K562 (cell line): ENCODE measurements around the gene FANCC. TPM values are rescaled to one million over a fixed set of nuclear protein-coding genes. Genes with fewer than 3 reads are reported as not detected.

Source experiments
- ATAC-seq: fragments of 200-7000 bp; cut with Tn5 transposase; 3 replicates; pipeline ENCODE4 v1.9.1; 2020; ENCODE audit warnings: moderate library complexity
- BruUV-seq: library from RNA; stranded (reverse); fragments of 400-500 nt; replicated peaks from 2 replicates; lab custom pipeline; 2021; lab: Mats Ljungman, UMichigan
- CTCF ChIA-PET: fragments of 300-600 bp; formaldehyde crosslinking; extraction: SDS; loops from one replicate; lab custom pipeline; 2021; ENCODE audit warnings: low intra/inter-chr PET ratio; lab: Yijun Ruan, JAX
- POLR2A ChIA-PET: fragments of 300-600, 350-650 bp; sonication (Branson Sonifier 250); formaldehyde crosslinking; extraction: SDS; loops from one replicate; lab custom pipeline; 2021; ENCODE audit warnings: antibody characterized with exemption, inconsistent platforms; lab: Yijun Ruan, JAX
- DNase-seq, 4 experiments: peaks; one replicate each; pipeline versions ENCODE4 v3.0.0 to v3.0.0-alpha.2; 2011 to 2018; ENCODE audit warnings: low spot score in 3 of 4, mixed read lengths in 3 of 4; ENCODE audit errors: extremely low read depth in 1 of 4
- FAIRE-seq: peaks from 2 replicates; lab custom pipeline; 2011; peaks lifted over from hg19 to GRCh38; lab: Jason Lieb, UNC
- H2AFZ ChIP-seq: 2 replicates; pipeline ENCODE4 v1.6.0; 2011; ENCODE audit warnings: low read depth, low read length, control low read depth, inconsistent platforms
- H3K27ac ChIP-seq: fragments of 200-600 bp; 3 replicates; pipeline ENCODE4 v1.8.0; 2011; ENCODE audit warnings: low read depth, mild to moderate bottlenecking, control low read depth, inconsistent platforms, low read length, moderate library complexity, mixed read lengths; ENCODE audit errors: extremely low read depth
- H3K27me3 ChIP-seq, 2 experiments: fragments of 300-600 bp in 1 of 2; 2 replicates in 1 of 2; 3 replicates in 1 of 2; pipeline versions ENCODE4 v1.6.0 to v1.8.0; 2011; ENCODE audit warnings: inconsistent platforms in 2 of 2, low read length in 2 of 2, mild to moderate bottlenecking in 1 of 2, mixed read lengths in 1 of 2, moderate library complexity in 1 of 2; ENCODE audit not compliant: control insufficient read depth in 2 of 2, insufficient read depth in 2 of 2
- H3K36me3 ChIP-seq: fragments of 300-600 bp; 3 replicates; pipeline ENCODE4 v1.8.0; 2011; ENCODE audit warnings: mild to moderate bottlenecking, low read length, inconsistent platforms; ENCODE audit not compliant: control insufficient read depth, insufficient read depth
- H3K4me1 ChIP-seq, 2 experiments: fragments of 200-600 bp in 1 of 2; replicated peaks in 1 of 2; 2 replicates in 1 of 2; 3 replicates in 1 of 2; pipeline versions ENCODE4 v1.5.1 to v1.8.0; 2011; ENCODE audit warnings: inconsistent platforms in 2 of 2, low read length in 2 of 2, mild to moderate bottlenecking in 1 of 2, mixed read lengths in 1 of 2, moderate library complexity in 1 of 2; ENCODE audit not compliant: control insufficient read depth in 2 of 2, insufficient read depth in 2 of 2
- H3K4me2 ChIP-seq: 2 replicates; pipeline ENCODE4 v1.6.1; 2011; ENCODE audit warnings: low read length, control low read depth, inconsistent platforms, mixed read lengths; ENCODE audit not compliant: insufficient read depth
- H3K4me3 ChIP-seq: fragments of 200-600 bp; sonication (generic), shearing (Covaris generic); 2 replicates; pipeline ENCODE4 v1.5.1; 2016; ENCODE audit warnings: control low read depth, inconsistent platforms
- H3K79me2 ChIP-seq: fragments of 200-600 bp; 3 replicates; pipeline ENCODE4 v1.8.0; 2011; ENCODE audit warnings: low read length, inconsistent platforms; ENCODE audit not compliant: control insufficient read depth, insufficient read depth
- H3K9ac ChIP-seq, 2 experiments: 2 replicates each; pipeline versions ENCODE4 v1.6.0 to v1.6.1; 2011; ENCODE audit warnings: low read depth in 2 of 2, low read length in 2 of 2, control low read depth in 1 of 2, inconsistent platforms in 1 of 2, mild to moderate bottlenecking in 1 of 2, mixed read lengths in 1 of 2; ENCODE audit not compliant: insufficient read depth in 1 of 2
- H3K9me1 ChIP-seq: one replicate; pipeline ENCODE4 v1.6.0; 2011; ENCODE audit warnings: inconsistent platforms, mild to moderate bottlenecking, low read length, moderate library complexity; ENCODE audit not compliant: control insufficient read depth, insufficient read depth
- H3K9me3 ChIP-seq: replicated peaks from 2 replicates; pipeline ENCODE4 v1.5.1; 2011; ENCODE audit warnings: low read depth, low read length, inconsistent platforms; ENCODE audit not compliant: control insufficient read depth, insufficient read depth
- H4K20me1 ChIP-seq: replicated peaks from 2 replicates; pipeline ENCODE4 v1.6.1; 2011; ENCODE audit warnings: low read length, inconsistent platforms, mixed read lengths; ENCODE audit not compliant: control insufficient read depth, insufficient read depth
- FOXJ2 ChIP-seq: fragments of 200-800 bp; sonication (Bioruptor generic); IDR thresholded peaks from 2 replicates; pipeline ENCODE4 v1.6.1; 2016; ENCODE audit warnings: missing genetic modification characterization, missing compliant biosample characterization
- REST ChIP-seq, 2 experiments: fragments of 450-650 bp; formaldehyde crosslinking in 1 of 2; IDR thresholded peaks; 2 replicates each; pipeline versions ENCODE4 v1.4.0 to v1.6.1; 2014 to 2020; ENCODE audit warnings: mild to moderate bottlenecking in 2 of 2, borderline replicate concordance in 1 of 2, low read depth in 1 of 2
- RREB1 ChIP-seq: fragments of 250-450 bp; sonication (Bioruptor Pico); IDR thresholded peaks from 2 replicates; pipeline ENCODE4 v1.4.0; 2020
- WGBS: fragments of 100-300 bp; shearing (Covaris generic); methylation state at CpG from one replicate; pipeline ENCODE4 v1.1.6; 2016; ENCODE audit warnings: low coverage, mixed read lengths; ENCODE audit not compliant: insufficient coverage; ENCODE audit errors: missing lambda C conversion rate; 5-methylcytosine and 5-hydroxymethylcytosine counted together
- in situ Hi-C: fragments of 300-500 bp; cut with MboI; formaldehyde crosslinking; loops from 4 replicates; pipeline ENCODE4 v1.15.0; 2018; ENCODE audit warnings: inconsistent platforms, mixed read lengths
- intact Hi-C: fragments of 100-400 bp; cut with micrococcal nuclease; formaldehyde crosslinking; loops from 2 replicates; pipeline ENCODE4 v1.14.2; 2022
- polyA plus RNA-seq, 8 experiments: library from polyadenylated mRNA; depleted of rRNA in 4 of 8; stranded (reverse) in 5 of 8; unstranded in 3 of 8; fragments of >200 nt; fragmentation: Nextera tagmentation in 2 of 8; fragmentation: Illumina TruSeq in 1 of 8; extraction: Ambion mirVana in 2 of 8; extraction: Trizol in 1 of 8; gene quantifications; 2 replicates each; pipeline versions ENCODE4 v1.2.1 to v1.2.3, GENCODE V29; 2011 to 2014; ENCODE audit warnings: inconsistent platforms in 1 of 8, missing spikeins in 1 of 8
- total RNA-seq, 7 experiments: library from RNA; depleted of rRNA in 6 of 7; stranded (reverse); fragments of >200 nt in 6 of 7; fragmentation: Illumina TruSeq in 2 of 7; extraction: Trizol in 2 of 7; gene quantifications; 2 replicates each; pipeline versions ENCODE4 v1.2.1 to v1.2.3, GENCODE V29; 2011 to 2021; ENCODE audit warnings: low replicate concordance in 1 of 7

FANCC gene
- total and polyA plus RNA-seq, 9 of the 15 experiments (the other 6 are each of a cell fraction or from before 2014, with no cell fraction given): 4.6 to 18.4 (median 14.2) TPM

DNA sequence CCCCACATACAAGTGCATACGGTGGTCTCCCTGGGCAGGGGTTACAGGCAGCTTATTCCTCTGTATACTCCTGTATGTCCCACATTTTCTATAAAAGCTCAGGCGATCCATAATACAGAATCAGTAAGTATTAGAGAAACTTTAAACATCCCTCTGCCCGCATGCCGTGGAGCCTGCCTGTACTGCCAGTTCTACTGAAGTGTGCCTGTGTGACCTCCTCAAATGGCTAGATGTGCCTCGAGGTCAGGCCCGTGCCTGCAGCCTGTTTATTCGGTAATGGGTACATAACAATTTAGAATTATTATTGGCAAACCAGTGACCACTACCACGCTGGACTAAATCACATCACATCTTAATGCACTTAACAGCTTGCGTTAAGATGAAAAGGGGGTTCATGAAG, 190.8 kb downstream of the FANCC start:
- H3K4me3 ChIP-seq: no peak overlapping the region
- H3K4me1 ChIP-seq: peaks cover 0 to 6% of the 10 kb centered on the region in 2 experiments; a peak in 2 of 5 replicates
- no peak overlapping the region for H3K9ac ChIP-seq
- H3K4me2 ChIP-seq: no peak overlapping the region
- peaks cover 7% of the 10 kb centered on the region; the same call in 2 of the 3 replicates for H3K36me3 ChIP-seq
- no peaks in the 10 kb centered on the region for H3K27me3 ChIP-seq
- ATAC-seq (no peak), FAIRE-seq (no peak), DNase-seq (no peak)
- no peak overlapping the region for H3K27ac ChIP-seq
- no peaks in the 10 kb centered on the region for H3K79me2 ChIP-seq
- WGBS: 56% methylated on average over 9 of the region's 9 CpGs
- ChIA-PET POLR2A (interaction anchor here (0.6 to 1.2 kb wide), 2 partner anchors 41 to 472 kb away, joined by 3 read pairs; no protein-coding TSS in a partner anchor), CTCF (interaction anchor here (1.8 to 2.1 kb wide), 3 partner anchors 344 to 445 kb away, joined by 8 to 18 read pairs (median 14); no protein-coding TSS in a partner anchor)
- intact Hi-C loops: loop anchor here (1.0 to 10.0 kb wide), 2 partner anchors 445 to 572 kb away; partner anchors contain the start of gene PCAT7
- H4K20me1 ChIP-seq: no peaks in the 10 kb centered on the region
- BruUV-seq: no TSS peak
- no peak overlapping the region for H2AFZ ChIP-seq
- H3K9me3 ChIP-seq: no peaks in the 10 kb centered on the region
- in situ Hi-C loops: loop anchor here (10.0 kb wide), 1 partner anchor 342 kb away; no protein-coding TSS in a partner anchor
- no peaks in the 10 kb centered on the region for H3K9me1 ChIP-seq
- TF ChIP-seq RREB1: no peak
- TF ChIP-seq REST (IDR thresholded peaks at IDR 0.05; ENCODE audit: borderline replicate concordance): no peak
- no peak for TF ChIP-seq REST (CRISPR knock-in tag; IDR thresholded peaks at IDR 0.05; ENCODE audit: low read depth)
- TF ChIP-seq FOXJ2 (tag): no peak
